ENCODE data around the gene CELSR3.

CELSR3 gene

GRCh38 chr3:48617559-48617958 lies 45.1 kb downstream of the CELSR3 start:
- Mint-ChIP-seq H3K9me3 (no peaks in the 10 kb centered on the region), H3K27ac (ENCODE audit: low read depth) (no peak overlapping the region), H3K4me3 (no peak overlapping the region), H3K36me3 (ENCODE audit: insufficient read depth) (peaks cover 2% of the 10 kb centered on the region), H3K4me1 (no peaks in the 10 kb centered on the region), H3K27me3 (no peaks in the 10 kb centered on the region)
- ATAC-seq (replicated peaks; ENCODE audit: extremely low read depth, poor library complexity, severe bottlenecking) (no peak), DNase-seq (ENCODE audit: low spot score in 2 of 2) (no peak)

GRCh38 chr3:48614044-48614443 lies 48.6 kb downstream of the CELSR3 start:
- no peaks in the 10 kb centered on the region for H3K27me3 Mint-ChIP-seq
- H3K4me3 Mint-ChIP-seq = no peak overlapping the region
- DNase-seq (ENCODE audit: low spot score in 2 of 2) (no peak), ATAC-seq (replicated peaks; ENCODE audit: extremely low read depth, poor library complexity, severe bottlenecking) (no peak)
- H3K36me3 Mint-ChIP-seq (ENCODE audit: insufficient read depth) = peaks cover 8% of the 10 kb centered on the region
- H3K4me1 Mint-ChIP-seq = peaks cover 4% of the 10 kb centered on the region
- H3K9me3 Mint-ChIP-seq = no peaks in the 10 kb centered on the region
- no peak overlapping the region for H3K27ac Mint-ChIP-seq (ENCODE audit: low read depth)

GRCh38 chr3:48612309-48612708 lies 50.4 kb downstream of the CELSR3 start:
- H3K4me3 Mint-ChIP-seq = no peak overlapping the region

GRCh38 chr3:48609088-48610005 lies 53.3 kb downstream of the CELSR3 start, which contains the start of gene UQCRC1:
Gene UQCRC1 (minus strand): TSS chr3:48609646. CDS start chr3:48609620, 26 bp downstream.
- DNase-seq (ENCODE audit: low spot score in 2 of 2) (peak; percentile 84 to 88), ATAC-seq (replicated peaks; ENCODE audit: extremely low read depth, poor library complexity, severe bottlenecking) (peak; percentile 99)
- H3K27ac Mint-ChIP-seq (ENCODE audit: low read depth) = peak within 1 kb of the TSS; percentile 97
- H3K4me3 Mint-ChIP-seq = peak within 1 kb of the TSS; percentile 99
- H3K9me3 Mint-ChIP-seq = no peaks in the 10 kb centered on the region
- H3K4me1 Mint-ChIP-seq = peaks cover 13% of the 10 kb centered on the region
- H3K27me3 Mint-ChIP-seq = no peaks in the 10 kb centered on the region
- H3K36me3 Mint-ChIP-seq (ENCODE audit: insufficient read depth) = peaks cover 22% of the 10 kb centered on the region

More at GRCh38 chr3:48612309-48612708, 50.4 kb downstream of the CELSR3 start:
- Mint-ChIP-seq H3K9me3 (no peaks in the 10 kb centered on the region), H3K27me3 (no peaks in the 10 kb centered on the region), H3K36me3 (ENCODE audit: insufficient read depth) (peaks cover 13% of the 10 kb centered on the region), H3K4me1 (peaks cover 13% of the 10 kb centered on the region), H3K27ac (ENCODE audit: low read depth) (no peak overlapping the region)
- ATAC-seq (replicated peaks; ENCODE audit: extremely low read depth, poor library complexity, severe bottlenecking) (no peak), DNase-seq (ENCODE audit: low spot score in 2 of 2) (no peak)

GRCh38 chr3:48607519-48607918 lies 55.2 kb downstream of the CELSR3 start:
- Mint-ChIP-seq H3K4me1 (peaks cover 20% of the 10 kb centered on the region), H3K36me3 (ENCODE audit: insufficient read depth) (peaks cover 38% of the 10 kb centered on the region), H3K27ac (ENCODE audit: low read depth) (no peak overlapping the region), H3K9me3 (no peaks in the 10 kb centered on the region), H3K27me3 (no peaks in the 10 kb centered on the region), H3K4me3 (no peak overlapping the region)
- DNase-seq (ENCODE audit: low spot score in 2 of 2) (no peak), ATAC-seq (replicated peaks; ENCODE audit: extremely low read depth, poor library complexity, severe bottlenecking) (no peak)

- no peak for ATAC-seq (replicated peaks; ENCODE audit: extremely low read depth, poor library complexity, severe bottlenecking)
- DNase-seq (ENCODE audit: low spot score in 2 of 2) = no peak
- Mint-ChIP-seq H3K4me3 (no peak overlapping the region), H3K36me3 (ENCODE audit: insufficient read depth) (peaks cover 49% of the 10 kb centered on the region), H3K27ac (ENCODE audit: low read depth) (no peak overlapping the region), H3K4me1 (peaks cover 7% of the 10 kb centered on the region), H3K27me3 (no peaks in the 10 kb centered on the region), H3K9me3 (no peaks in the 10 kb centered on the region)
These were observed 61.1 kb downstream of the CELSR3 start for GRCh38 chr3:48601622-48601994.

- ATAC-seq (replicated peaks; ENCODE audit: extremely low read depth, poor library complexity, severe bottlenecking) = no peak
- Mint-ChIP-seq H3K4me1 (peaks cover 7% of the 10 kb centered on the region), H3K9me3 (no peaks in the 10 kb centered on the region), H3K36me3 (ENCODE audit: insufficient read depth) (peaks cover 44% of the 10 kb centered on the region), H3K27ac (ENCODE audit: low read depth) (no peak overlapping the region), H3K4me3 (no peak overlapping the region), H3K27me3 (no peaks in the 10 kb centered on the region)
- no peak for DNase-seq (ENCODE audit: low spot score in 2 of 2)
These were observed 61.7 kb downstream of the CELSR3 start for GRCh38 chr3:48600711-48601621.

GRCh38 chr3:48599509-48600285 lies 63.0 kb downstream of the CELSR3 start:
- Mint-ChIP-seq H3K27me3 (peaks cover 1% of the 10 kb centered on the region), H3K36me3 (ENCODE audit: insufficient read depth) (peaks cover 42% of the 10 kb centered on the region), H3K9me3 (no peaks in the 10 kb centered on the region), H3K27ac (ENCODE audit: low read depth) (peak overlapping the region; percentile 29), H3K4me1 (peaks cover 7% of the 10 kb centered on the region), H3K4me3 (no peak overlapping the region)
- ATAC-seq (replicated peaks; ENCODE audit: extremely low read depth, poor library complexity, severe bottlenecking) (no peak), DNase-seq (ENCODE audit: low spot score in 2 of 2) (no peak)

- DNase-seq (ENCODE audit: low spot score in 2 of 2) = no peak
- no peak for ATAC-seq (replicated peaks; ENCODE audit: extremely low read depth, poor library complexity, severe bottlenecking)
- no peak overlapping the region for H3K4me3 Mint-ChIP-seq
- peaks cover 8% of the 10 kb centered on the region for H3K27me3 Mint-ChIP-seq
- H3K4me1 Mint-ChIP-seq = peaks cover 11% of the 10 kb centered on the region
- H3K36me3 Mint-ChIP-seq (ENCODE audit: insufficient read depth) = peaks cover 37% of the 10 kb centered on the region
- peak overlapping the region; percentile 29 for H3K27ac Mint-ChIP-seq (ENCODE audit: low read depth)
- H3K9me3 Mint-ChIP-seq = no peaks in the 10 kb centered on the region
These were observed 63.6 kb downstream of the CELSR3 start for GRCh38 chr3:48599077-48599501.

GRCh38 chr3:48598323-48599076 lies 64.2 kb downstream of the CELSR3 start:
- DNase-seq (ENCODE audit: low spot score in 2 of 2) (no peak), ATAC-seq (replicated peaks; ENCODE audit: extremely low read depth, poor library complexity, severe bottlenecking) (no peak)
- Mint-ChIP-seq H3K27ac (ENCODE audit: low read depth) (peak overlapping the region; percentile 29), H3K36me3 (ENCODE audit: insufficient read depth) (peaks cover 31% of the 10 kb centered on the region), H3K4me3 (no peak overlapping the region), H3K4me1 (peaks cover 11% of the 10 kb centered on the region), H3K9me3 (no peaks in the 10 kb centered on the region), H3K27me3 (peaks cover 13% of the 10 kb centered on the region)

GRCh38 chr3:48597408-48597800 lies 65.3 kb downstream of the CELSR3 start:
- H3K4me3 Mint-ChIP-seq = no peak overlapping the region
- DNase-seq (ENCODE audit: low spot score in 2 of 2) = no peak

More at GRCh38 chr3:48597408-48597800, 65.3 kb downstream of the CELSR3 start:
- no peak for ATAC-seq (replicated peaks; ENCODE audit: extremely low read depth, poor library complexity, severe bottlenecking)
- H3K9me3 Mint-ChIP-seq = no peaks in the 10 kb centered on the region
- H3K36me3 Mint-ChIP-seq (ENCODE audit: insufficient read depth) = peaks cover 23% of the 10 kb centered on the region
- H3K27ac Mint-ChIP-seq (ENCODE audit: low read depth) = no peak overlapping the region
- peaks cover 24% of the 10 kb centered on the region for H3K27me3 Mint-ChIP-seq
- H3K4me1 Mint-ChIP-seq = peaks cover 4% of the 10 kb centered on the region

All from central memory CD8-positive, alpha-beta T cell (primary cell).